SIG-M5 treated with dmso at 0.1 percent for 504 hours (cell line): Measurements from ENCODE around the gene ARHGEF18.
"Not testable (repeated sequence)": the region's sequence is repeated elsewhere in the genome, so short reads cannot be mapped to it uniquely, and the experiment has no call there.

Experiments
- DNase-seq: peaks from one replicate; lab custom pipeline; 2025; ENCODE audit not compliant: unreplicated experiment; lab: John Stamatoyannopoulos, UW

Gene ARHGEF18

DNA sequence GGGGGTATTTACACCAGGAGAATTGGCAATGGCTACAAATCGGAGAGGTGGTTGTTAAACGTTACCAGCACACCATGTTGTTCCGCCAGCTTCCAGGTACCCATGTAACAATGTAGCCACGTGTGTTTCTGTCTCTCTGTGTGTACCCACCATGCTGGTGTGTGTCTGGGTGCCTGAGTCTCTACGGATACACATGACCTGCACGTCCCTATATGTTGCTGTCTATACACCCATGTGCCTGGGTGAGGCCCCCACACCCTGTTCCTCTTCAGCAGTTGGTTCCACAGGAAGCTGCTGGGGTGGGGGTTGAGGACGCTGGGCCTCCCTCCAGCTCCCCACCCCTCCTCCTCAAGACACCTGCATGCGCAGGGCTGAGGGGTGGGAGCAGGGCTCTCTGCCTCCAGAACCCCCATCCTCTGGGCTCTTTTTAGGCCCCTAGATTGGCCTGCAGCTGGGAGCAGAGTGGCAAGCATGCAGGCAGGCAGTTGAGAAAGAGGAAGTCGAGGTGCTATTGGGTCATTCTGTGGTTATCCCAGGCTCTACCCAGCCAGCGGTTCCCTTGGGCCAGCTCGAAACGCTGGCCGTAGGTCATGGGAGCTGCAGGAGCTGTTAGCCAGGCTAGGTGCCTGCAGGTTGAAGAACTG lies at the start of gene ARHGEF18:
Gene ARHGEF18 (plus strand): TSS at position 351 of the 644 bp plus-strand sequence. CDS start 13,954 bp downstream, outside the sequence.
- DNase-seq = peak; percentile 97

DNA sequence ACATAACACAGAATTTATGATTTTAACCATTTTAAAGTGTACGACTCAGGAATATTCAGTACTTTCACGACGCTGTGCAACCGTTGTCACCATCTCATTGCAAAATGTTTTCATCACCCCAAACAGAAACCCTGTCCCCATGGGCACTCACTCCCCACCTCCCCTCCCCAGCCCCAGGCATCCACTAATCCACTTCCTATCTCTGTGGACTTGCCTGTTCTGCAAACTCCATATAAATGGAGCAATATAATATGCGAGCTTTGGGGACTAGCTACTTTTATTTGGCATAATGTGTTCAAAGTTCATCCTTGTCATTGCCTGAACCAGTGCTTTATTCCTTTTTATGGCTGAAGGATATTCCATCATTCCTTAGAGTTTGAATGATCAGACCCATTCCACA lies 47.2 kb upstream of the ARHGEF18 start:
- peak; percentile 15 for DNase-seq

DNA sequence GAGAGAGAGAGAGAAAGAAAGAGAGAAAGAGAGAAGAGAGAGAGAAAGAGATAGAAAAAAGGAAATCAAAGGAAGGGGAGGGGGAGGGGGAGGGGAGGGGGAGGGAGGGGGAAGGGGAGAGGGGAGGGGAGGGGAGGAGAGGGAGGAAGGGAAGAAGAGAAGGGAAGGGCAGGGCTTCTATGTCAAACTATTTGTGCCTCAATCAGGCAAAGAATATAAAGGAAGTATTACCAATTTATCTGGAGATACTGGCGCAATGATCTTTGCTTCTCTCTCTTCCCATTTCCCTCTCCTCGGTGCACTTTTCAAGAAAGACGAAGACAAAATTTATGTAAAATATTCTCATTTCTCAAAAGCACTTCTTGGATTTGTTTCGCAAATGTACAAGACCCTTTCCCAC lies 45.3 kb upstream of the ARHGEF18 start:
- DNase-seq = no peak

DNA sequence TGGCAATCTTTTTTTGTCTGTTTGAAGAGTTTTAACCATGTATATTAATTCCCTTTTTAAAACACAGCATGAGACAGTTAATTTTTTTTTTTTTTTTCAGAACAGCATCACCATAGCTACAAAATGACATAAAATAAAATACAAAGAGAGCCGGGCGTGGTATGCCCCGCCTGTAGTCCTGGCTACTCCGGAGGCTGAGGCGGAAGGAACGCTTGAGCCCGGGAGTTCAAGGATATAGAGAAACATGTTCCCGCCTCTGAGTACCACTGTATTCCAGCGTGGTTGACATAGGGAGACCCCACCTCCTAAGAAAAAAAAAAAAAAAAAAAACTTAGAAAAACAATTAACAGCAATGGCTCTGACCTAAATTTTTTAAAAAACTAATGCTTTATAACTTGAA lies 44.5 kb upstream of the ARHGEF18 start:
- DNase-seq = no peak

DNA sequence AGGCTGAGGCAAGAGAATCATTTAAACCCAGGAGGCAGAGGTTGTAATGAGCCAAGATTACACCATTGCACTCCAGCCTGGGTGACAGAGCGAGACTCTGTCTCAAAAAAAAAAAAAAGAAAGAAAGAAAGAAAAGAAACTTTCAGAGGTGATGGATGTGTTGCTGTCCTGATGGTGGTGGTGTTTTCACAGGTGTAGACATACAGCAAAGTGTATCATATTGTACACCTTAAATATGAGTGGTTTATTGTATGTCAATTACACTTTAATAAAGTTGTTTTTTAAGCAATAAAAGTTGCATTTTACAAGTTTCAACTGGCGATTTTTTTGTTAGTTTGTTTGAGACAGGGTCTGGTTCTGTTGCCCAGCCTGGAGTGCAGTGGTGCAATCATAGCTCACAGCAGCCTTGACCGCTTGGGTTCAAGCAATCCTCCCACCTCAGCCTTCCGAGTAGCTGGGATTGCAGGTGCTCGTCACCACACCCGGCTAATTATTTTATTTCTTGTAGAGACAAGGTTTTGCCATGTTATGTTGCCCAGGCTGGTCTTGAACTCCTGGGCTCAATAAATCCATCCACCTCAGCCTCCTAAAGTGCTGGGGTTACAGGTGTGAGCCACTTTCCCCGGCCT lies 41.0 kb upstream of the ARHGEF18 start:
- DNase-seq = no peak

DNA sequence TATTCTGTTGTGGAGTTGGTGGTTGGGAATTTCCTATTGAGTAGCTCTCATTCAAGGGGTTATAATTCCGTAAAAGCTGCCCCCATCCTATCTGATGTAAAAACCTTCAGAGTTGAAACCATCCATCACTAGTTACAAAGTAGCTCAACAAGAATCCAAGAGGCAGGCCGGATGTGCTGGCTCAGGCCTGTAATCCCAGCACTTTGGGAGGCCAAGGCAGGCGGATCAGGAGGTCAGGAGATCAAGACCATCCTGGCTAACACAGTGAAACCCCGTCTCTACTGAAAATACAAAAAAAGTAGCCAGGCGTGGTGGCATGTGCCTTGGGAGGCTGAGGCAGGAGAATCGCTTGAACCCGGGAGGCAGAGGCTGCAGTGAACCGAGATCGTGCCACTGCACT lies 40.4 kb upstream of the ARHGEF18 start:
- not testable (repeated sequence) for DNase-seq

DNA sequence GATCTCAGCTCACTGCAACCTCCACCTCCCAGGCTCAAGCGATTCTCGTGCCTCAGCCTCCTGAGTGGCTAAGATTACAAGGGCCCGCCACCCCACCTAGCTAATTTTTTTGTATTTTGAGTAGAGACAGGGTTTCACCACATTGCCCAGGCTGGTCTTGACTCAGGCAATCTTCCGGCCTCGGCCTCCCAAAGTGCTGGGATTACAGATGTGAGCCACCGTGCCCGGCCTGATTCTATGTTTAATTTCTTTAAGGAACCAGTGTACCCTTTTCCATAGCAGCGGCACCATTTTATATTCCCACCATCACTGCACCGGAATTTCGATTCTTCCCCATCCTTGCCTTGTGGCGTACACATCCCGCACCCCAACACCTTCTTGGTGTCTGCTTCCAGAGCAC lies 36.8 kb upstream of the ARHGEF18 start:
- no peak for DNase-seq

DNA sequence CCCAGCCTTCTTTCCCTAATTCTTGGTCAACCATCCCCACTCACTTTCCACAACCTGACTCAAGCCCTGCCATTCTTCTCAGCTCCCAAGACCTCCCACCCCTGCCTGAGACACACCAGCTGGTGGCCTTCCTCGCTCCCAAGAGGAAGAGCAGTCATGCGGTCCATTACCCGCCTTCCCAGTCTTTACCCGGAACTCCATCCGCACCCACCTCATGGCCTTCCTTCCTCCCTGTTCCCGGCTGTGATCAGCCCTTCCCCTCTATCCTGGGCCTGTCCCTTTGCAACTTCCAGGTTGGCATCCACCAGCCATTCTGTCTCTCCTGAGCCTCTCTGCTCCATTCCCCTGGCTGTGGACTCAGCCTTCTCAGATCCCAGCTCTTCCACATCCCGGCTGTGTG lies 35.9 kb upstream of the ARHGEF18 start:
- no peak for DNase-seq

DNA sequence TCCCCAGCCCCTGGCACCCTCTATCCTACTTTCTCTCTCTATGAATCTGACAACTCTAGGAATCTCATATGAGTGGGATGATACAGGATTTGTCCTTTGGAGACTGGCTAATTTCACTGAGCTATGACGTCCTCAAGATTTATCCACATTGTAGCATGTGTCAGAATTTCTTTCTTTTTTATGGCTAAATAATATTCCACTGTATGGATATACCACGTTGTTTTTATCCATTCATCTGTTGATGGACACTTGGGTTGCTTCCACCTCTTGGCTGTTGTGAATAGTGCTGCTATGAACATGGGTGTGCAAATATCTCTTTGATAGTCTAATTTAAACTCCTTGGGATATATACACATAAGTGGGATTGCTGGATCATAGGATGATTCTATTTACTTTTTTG lies 30.6 kb upstream of the ARHGEF18 start:
- DNase-seq = no peak

DNA sequence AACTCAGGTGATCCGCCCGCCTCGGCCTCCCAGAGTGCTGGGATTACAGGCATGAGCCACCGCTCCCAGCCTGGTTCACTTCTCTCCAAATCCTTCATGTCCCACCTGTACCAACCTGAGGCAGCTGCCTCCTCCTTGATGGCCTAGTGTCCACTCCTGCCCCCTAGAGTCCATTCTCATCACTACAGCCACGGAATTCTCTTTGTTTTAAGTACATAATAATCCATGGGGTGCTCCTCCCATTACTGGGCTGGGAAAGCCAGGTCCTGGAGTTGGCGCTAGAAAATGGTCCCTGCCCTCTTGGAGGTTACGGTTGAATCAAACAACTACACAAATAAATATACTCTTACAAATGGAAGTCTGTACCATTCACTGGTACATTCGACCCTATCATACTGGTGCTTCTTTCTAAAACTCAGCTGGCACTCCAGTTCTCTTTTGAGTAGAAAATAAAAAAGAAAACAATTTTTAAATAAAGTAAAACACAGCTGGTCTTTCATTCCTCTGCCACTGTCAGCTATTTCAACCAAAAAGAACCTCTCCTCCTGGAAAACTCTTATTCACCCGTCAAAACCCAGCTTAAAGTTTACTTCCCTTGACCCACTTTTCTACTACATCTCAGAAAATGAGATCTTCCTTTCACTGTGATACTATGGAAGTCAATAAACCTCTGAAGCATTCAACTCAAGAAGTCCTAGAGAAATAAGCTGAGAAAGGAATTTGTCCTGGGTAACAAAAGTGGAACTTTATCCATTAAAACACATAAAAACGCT lies 22.4 kb upstream of the ARHGEF18 start:
- no peak for DNase-seq

DNA sequence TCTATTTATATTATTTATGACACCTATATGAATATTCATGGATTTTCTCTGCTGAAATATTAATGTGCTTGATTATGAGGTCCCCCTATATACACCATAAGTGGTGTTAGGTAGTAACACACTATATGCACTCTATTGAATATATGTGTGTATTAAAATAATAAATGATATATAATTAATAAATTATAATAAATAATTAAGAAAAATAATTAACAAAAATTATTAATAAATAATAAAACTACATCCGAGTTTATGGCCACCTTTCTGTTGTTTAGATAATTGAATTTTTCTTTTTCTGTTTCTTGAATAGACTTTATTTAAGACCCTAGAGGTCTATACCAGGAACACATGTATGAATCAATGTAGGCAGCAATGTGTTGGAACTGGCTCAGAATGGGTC lies 20.9 kb upstream of the ARHGEF18 start:
- DNase-seq = no peak

DNA sequence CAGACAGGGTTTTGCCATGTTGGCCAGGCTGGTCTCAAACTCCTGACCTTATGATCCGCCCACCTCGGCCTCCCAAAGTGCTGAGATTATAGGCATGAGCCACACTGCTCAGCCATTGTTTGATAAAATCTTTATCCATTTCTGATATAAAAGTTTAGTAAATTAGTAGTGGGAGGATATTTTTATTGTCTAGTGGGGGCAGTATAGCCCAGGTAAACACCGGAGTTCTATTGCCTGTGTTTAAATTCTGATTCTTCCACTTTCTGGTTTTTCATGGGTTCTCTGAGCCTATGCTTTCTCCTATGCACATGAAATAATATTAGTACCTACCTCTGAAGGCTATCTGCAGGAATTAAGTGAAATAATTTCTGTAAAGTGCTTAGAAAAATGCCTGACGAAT lies 20.1 kb upstream of the ARHGEF18 start:
- DNase-seq = no peak

DNA sequence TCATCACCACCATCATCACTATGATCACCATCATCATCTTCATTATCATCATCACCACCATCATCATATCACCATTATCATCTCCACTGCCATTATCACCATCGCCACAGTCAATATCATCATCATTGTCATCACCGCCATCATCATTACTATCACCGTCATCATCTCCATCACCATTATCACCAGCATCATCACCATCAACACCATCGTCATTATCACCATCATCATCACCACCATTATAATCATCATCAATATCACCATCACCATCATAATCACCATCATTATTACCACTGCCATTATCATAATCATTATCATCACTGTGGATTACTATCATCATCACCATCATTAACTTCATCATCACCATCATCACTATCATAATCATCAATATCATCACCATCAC lies 17.3 kb upstream of the ARHGEF18 start:
- no peak for DNase-seq

DNA sequence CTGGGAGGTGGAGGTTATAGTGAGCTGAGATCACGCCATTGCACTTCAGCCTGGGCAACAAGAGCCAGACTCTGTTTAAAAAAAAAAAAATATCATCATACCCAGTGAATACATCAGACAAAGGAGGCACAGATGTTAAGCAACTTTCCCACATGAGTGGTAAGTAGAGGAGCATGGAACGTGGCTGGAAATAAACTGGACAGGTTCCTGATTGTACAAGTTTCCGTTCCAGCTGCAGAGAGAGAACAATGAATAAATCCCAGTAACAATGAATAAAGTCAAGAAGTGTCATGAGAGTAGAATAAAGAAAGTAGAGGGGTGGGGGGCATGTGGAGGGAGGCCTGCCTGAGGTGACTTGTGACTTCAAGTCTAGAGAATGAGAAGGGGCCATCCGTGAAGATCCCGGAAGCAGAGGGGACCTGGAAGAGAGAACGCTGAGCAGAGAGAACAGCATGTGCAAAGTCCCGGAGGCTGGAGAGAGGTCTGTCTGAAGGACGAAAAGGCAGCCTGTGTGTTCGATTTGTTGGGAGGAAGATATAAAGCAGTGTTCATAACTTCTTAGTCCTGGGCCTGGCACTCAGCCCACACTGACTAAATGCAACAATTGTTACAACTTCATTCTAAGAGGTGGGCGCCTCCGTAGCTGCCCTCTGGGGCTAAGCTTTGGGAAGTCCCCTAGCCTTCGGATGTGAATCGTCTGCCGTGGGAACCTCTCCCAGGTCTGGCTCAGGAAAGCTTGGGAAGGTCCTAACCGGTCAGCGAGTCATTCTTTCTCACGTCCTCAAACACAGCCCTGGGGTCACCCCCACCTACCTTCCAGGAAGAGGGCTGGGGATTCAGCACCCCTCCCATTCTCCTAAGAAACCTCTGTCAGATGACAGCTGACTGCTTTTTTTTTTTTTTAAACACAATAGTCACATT lies 15.3 kb upstream of the ARHGEF18 start:
- DNase-seq = peak; percentile 31

DNA sequence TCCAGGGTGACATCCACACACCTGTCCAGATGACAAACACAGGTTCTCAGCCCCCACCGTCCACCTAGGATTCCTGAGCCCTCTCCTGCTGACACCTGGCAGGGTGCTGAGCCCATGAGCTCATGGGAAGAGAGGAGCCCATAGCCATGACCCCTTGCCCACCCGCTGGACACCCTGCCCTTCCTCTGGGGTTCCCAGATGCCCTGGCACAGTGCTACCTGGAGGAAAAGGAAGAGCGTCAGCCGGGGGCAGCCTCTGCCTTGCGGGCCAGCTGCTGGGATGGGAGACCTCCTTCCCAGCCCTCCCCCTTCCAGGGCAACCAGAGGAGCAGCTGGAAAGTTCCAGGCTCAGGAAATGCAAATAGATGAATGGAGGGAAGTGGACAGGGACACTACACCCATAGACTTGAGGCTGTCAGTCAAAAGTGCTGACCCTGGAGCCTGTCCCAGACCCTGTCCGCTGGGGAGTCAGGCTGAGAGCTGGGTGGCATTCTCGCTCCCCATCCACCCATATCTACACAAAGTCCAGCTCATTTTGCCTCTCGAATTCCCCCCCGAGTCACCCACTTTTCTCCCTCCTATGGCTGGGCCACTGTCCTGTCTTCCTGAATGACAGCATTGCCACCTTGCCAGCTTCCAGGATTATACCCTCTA lies 12.3 kb upstream of the ARHGEF18 start:
- DNase-seq = no peak

DNA sequence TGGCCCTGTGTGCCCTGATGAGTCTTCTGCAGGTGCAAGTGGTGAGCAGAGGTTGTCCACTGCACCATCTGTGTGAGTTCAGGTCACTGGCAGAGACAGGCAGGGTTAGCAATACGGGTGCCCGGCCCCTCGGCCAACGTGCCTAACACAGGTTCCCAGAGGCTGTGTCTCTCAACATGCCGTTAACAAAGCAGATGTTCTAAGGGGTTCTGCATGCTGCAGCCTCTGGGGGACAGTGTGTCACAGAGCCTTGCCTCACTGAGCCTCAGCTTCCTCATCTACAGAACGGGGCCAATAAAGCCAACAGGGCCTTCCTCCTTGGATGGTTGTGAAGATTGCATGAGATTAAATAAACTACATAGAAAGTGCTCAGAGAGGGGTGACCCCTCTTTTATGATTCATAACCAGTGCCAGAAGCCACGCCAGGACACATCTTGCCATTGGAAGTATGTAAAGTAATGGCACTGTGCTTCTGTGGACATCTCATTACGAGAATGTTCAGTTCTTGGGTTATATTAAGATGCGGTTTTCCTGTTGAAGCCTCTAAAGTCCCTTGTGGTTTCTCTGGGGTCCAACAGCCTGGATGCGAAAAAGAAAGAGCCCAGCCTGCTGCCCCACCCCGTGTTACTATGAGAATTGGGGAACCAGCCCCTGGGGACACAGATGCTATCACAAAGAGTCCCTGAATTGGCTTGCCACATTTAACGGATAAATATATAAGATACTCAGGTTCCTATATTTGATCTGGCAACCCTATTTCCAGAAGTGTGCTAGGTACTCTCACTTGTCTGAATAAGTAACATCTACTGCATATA lies 11.2 kb upstream of the ARHGEF18 start:
- DNase-seq = peak; percentile 98

DNA sequence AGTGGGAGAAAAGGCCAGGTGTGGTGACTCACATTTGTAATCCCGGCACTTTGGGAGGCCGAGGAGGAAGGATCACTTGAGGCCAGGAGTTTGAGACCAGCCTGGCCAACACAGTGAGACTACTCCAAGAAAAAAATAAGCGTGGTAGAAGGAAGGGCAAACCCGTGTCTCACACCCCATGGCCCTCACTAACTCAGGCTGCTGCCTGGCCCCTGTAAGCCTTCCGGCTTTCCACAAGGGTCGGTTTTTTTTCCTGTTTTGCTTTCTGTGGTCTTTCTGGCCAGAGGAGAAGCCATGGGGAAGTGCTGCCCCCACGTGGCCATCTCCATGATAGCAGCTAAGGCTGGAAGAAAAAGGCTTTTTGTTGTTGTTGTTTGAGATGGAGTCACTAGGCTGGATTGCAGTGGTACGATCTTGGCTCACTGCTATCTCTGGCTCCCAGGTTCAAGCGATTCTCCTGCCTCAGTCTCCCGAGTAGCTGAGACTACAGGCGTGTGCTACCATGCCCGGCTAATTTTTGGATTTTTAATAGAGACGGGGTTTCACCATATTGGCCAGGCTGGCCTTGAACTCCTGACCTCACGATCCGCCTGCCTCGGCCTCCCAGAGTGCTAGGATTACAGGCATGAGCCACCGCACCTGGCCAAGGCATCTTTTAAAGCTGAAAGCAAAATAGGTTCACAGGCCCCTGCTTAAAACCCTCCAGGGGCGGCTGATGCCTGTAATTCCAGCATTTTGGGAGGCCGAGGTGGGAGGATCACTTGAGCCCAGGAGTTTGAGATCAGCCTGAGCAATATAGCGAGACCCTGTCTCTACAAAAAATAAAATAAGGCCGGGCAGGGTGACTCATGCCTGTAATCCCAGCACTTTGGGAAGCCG lies 7.5 kb upstream of the ARHGEF18 start:
- DNase-seq = peak; percentile 87

DNA sequence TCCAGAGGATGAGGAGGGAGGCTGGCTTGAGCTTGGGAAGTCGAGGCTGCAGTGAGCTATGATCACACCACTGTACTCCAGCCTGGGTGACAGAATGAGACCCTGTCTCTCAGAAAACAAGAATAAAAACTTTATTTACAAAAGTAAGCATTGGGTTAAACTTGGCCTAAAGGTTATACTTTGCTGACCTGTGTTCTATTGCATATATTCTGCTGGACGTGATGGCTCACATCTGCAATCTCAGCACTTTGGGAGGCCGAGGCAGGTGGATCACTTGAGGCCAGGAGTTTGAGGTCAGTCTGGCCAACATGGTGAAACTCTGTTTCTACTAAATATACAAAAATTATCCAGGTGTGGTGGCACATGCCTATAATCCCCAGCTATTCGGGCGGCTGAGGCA lies 6.6 kb upstream of the ARHGEF18 start:
- no peak for DNase-seq

DNA sequence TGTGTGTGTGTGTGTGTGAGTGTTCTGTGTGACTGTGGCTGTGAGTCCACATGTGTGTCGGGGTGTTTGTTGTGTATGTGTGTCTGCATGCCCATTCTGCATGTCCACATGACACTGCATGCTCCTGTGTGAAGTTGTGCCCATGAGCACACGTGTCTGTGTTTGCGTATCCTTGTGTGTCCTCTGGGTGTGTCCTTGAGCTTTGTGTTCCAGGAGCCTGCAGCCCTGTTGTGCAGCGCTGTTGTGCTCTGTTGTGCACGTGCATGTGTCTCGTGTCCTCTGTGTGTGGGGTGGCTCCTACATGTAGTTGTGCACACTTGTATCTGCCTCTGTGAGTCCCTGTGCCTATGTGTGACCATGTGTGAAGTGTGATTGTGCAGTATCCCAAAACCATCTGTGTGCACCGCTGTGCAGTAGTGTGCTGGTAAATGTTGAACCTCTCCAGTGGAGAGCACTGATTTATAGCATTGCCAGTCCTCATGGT lies 2.2 kb upstream of the ARHGEF18 start:
- DNase-seq = no peak
